HCEC 1CT (cell line): Measurements from ENCODE around the gene CEMP1.
"Not testable (repeated sequence)": the region's sequence is repeated elsewhere in the genome, so short reads cannot be mapped to it uniquely, and the experiment has no call there.

Experiments
- DNase-seq: peaks from one replicate; pipeline ENCODE4 v3.0.0-alpha.2; 2017

CEMP1 gene

DNA sequence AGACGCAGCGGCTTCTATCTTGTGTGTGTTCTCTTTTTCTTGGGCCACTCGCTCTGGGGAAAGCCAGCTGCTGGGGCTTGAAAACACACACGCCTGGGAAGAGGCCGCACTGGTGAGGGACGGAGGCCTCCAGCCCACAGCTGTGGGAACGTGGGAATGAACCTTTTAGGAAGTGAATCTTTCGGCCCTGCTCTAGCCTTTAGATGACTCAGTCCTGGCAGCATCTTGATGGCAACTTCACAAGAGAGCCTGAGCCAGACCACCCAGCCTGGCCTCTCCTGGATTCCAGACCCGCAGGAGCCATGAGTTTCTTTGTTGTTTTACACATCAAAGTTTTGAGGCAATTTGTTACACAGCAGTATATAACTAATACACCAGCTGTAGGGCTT, 4.4 kb upstream of the CEMP1 start:
- DNase-seq: peak; percentile 32

DNA sequence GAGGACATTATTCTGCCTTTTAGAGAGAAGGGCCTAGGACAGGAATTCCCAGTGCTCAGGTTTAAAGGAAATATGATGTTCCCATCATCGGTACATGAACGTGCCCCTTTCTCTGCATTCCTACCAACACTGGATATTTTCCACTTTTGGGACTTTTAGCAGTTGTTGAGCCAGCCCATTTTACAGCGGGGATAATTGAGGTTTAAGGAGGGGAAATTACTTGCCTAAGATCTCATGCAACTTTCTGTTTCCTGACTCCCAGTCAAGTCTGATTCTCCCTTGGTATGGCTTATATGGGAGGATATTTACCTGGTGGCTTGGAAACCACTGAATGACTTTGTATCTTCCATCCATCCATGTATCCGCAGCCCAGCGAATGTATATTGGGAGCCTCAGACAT, 3.1 kb upstream of the CEMP1 start:
- not testable (repeated sequence) for DNase-seq

DNA sequence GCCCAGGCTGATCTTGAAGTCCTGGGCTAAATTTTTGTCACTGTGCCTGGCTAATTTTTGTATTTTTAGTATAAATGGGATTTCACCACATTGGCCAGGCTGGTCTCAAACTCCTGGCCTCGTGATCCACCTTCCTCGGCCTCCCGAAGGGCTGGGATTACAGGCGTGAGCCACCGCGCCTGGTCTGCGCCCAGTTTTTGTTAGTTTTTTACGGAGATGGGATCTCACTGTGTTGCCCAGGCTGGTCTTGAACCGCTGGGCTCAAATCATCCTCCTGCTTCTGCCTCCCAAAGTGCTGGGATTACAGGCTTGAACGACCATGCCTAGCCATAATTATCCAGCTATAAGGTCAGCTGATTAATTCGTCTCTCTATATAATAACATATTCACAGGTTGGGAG, 2.7 kb upstream of the CEMP1 start:
- no peak for DNase-seq

GRCh38 chr16:2533142-2533755, 2.0 kb upstream of the CEMP1 start:
- not testable (repeated sequence) for DNase-seq

DNA sequence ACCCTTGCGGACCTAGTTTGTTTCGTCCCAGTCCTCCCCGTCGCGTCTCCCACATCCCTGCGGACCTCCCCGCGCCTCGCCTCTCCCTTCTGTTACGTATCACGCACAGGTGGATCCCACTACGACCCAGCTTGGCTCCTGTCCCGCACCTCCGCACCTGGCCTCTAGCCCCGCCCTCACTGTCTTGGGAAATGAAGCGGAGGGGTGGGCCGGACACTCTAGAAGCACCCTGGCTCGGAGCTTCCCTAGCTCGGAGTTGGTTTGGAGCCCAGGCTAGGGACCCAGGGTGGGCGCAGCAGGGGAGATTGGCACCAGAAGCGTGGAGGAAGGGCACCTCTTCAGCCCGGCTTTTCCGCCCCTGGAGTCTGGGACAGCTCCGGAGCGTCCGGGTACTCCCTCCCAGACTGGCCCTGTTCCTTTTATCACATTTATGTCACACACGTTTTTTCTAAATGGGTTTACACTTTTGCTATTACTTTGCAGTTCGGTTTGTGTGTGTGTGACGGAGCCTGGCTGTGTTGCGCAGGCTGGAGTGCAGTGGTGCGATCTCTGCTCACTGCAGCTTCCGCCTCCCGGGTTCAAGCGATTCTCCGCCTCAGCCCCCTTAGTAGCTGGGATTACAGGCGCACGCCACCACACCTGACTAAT, 1.4 kb upstream of the CEMP1 start:
- DNase-seq: peak; percentile 36

DNA sequence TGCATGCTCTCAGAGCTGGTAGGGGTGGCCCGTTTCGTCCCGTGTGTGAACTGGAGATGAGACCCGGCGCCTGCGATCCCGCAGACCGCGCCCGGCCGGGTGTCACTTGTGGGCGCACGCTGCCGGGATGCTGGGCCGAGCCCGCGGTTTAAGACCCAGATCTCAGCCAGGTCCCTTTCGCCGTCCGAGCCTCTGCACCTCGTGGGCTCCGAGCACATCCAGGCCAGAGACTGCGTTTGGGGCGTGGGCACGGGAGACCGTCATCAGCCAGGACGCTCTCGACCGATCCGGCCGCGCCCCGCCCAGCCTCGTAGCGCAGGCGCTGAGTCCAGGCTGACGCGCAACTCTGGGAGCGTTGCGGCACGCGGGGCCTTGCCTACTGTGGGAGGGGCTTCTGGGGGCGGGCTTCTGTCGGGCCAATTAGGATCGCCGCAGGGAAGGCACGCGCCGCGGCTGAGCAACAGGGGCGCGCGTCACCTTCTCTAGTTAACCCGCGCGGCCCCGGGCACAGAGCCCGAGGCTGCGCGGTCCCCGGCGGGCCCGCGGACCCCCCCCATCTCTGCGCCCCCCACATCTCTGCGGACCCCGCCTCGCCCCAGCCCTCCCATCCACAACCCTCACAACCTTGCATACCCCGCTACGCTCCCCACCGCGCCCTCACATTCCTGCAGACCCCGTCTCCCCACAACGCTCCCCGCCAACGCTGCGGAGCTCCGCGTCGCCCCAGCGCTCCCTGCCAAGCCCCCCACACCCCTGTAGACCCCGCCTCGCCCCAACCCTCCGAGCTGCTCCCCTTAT, 687 bp upstream of the CEMP1 start:
- peak; percentile 97 for DNase-seq

- DNase-seq: no peak
Measured at GRCh38 chr16:2530629-2531318, 434 bp downstream of the CEMP1 start.

- no peak for DNase-seq
Measured at GRCh38 chr16:2529961-2530628, 1.1 kb downstream of the CEMP1 start.

- no peak for DNase-seq
Measured at GRCh38 chr16:2529061-2529931, 1.9 kb downstream of the CEMP1 start.

GRCh38 chr16:2528161-2529060, 2.8 kb downstream of the CEMP1 start:
- no peak for DNase-seq

- no peak for DNase-seq
Measured at GRCh38 chr16:2527784-2528100, 3.5 kb downstream of the CEMP1 start.

DNA sequence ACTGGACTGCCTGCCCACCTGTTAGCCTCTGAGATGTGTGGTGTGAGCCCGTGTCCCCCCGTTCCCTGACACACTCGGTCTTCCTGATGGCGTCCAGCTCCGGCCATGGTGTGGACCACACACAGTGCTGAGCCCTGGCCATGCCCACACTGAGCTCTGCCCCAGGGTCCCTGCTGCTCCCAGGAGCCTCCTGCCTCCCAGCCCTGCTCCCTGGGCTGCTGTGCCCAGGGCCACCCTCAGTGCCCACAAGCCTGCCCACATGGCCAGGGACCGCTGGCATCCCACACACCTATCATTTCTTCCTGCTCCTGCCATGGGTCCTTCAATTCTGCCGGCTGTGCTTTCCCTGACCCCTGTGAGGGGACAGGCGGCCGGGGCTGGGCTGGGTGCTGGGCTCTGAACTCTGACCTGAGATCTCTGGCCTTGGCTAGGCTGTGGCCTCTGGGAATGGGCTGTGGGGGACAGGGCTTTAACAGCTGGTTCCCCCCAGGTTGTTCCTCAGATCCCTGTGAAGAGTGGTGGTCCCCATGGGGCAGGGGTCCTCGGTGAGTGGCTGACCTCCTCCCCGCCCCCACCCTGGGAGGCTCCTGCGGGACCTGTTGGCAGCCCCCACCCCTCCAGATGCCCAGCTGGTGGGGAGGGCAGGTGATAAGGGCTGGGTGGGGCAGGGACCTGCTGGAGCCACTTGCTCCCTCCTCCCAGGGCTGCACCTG, 4.0 kb downstream of the CEMP1 start:
- DNase-seq: no peak

DNA sequence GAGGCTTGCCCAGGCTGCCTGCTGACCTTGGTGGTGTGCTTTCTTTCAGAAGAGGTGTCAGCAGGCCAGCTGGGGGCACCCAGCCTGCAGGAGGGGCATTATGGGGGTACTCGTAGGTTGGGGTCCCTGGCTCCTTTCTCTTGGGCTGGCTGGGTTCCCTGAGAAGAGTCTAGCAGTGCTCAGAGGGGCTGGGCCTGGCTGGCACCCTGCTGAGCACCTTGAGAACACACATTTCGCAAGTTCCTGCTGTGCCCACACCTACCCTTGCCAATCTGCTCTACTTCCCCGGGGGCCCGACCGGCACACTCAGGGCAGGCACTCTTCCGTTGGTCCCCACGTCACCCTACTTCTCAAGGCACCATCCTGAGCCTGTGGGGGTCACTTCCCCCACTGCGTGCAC, 5.1 kb downstream of the CEMP1 start:
- no peak for DNase-seq

DNA sequence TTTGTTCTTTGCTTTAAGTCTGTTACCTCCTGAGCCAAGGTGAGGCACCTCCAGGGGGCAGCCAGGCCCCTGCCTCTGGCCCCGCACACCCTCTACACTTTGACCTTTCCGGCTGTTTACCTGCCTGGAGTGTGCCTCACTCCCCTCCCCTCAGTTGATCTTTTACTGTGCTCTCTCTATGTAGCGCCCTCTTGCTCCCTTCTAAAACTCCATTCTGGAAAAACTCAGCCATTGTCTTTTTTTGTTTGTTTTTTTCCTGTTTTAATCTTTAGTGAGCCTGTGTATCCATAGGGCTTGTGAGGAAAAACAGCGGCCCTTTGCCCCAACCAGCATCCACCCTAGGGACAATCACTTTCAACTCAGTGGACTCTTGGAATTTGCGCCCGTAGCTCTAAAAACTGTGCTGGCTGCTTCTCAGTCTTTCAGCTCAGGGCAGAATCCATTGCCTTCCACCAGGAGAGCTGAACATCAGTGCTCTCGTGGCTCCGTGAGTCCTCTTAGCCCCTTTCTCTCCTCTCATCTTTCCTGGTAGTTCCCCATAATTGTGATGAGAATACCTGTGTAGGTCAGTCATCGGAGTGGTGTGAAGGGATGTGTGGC, 6.8 kb downstream of the CEMP1 start:
- DNase-seq: no peak

DNA sequence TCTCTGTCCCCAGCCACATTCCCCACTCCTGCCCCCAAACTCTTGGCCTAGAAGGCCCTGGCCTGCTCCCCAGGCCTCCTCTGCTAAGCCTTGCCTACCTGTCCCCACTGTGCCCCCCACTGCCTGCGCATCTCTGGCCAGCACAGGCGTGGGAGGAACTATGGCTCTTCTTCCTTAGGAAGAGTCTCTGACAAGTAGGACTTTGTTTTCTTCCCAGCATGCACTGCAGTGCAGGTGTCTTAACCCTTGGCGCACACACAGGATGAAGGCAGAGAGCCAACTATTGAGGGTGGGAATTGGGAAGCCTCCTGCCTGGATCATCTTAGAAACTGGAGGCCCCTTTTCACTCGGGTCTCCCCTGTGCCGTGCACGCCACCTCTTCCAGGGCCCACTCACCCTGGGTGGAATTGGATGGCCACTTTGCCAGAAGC, 7.4 kb downstream of the CEMP1 start:
- no peak for DNase-seq

- DNase-seq: no peak
Measured at GRCh38 chr16:2520784-2521531, 10.2 kb downstream of the CEMP1 start.

DNA sequence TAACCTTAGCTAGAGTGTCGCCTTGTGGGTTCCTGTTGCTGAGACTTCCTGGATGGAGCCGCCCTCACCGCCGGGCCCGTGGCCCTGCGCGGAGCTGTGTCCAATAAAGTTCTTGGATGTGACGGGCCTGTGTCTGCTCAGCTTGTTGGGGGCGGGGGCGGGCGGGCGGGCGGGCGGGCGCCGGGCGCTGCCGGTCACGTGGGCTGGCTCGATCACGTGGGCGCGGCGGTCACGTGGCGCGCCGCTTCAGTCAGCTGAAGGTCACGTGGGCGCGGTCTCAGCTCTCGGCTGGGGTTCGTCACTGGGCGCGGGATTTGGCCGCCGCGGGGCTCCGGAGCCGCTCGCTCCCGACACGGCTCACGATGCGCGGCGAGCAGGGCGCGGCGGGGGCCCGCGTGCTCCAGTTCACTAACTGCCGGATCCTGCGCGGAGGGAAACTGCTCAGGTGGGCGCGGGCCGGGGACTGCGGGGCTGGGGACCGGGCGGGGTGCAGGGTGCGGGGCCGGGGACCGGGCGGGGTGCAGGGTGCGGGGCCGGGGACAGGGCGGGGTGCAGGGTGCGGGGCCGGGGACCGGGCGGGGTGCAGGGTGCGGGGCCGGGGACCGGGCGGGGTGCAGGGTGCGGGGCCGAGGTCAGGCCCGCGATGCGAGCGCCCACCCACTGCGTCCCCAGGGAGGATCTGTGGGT, 11.0 kb downstream of the CEMP1 start, which contains the start of gene AMDHD2:
AMDHD2 (plus strand) TSS at position 275 of the 687 bp plus-strand sequence; CDS start at position 363, 88 bp downstream.
- peak; percentile 88 for DNase-seq

GRCh38 chr16:2519711-2520080, 11.5 kb downstream of the CEMP1 start:
- DNase-seq: no peak
